ENCODE data around the gene TADA1.
"Not testable (repeated sequence)": the region's sequence is repeated elsewhere in the genome, so short reads cannot be mapped to it uniquely, and the experiment has no call there.

Gene TADA1

GRCh38 chr1:166840309-166841274, 35.5 kb downstream of the TADA1 start:
- Histone ChIP-seq H3K36me3 (ENCODE audit: control insufficient read depth, low read depth, low read length) (peaks cover 46% of the 10 kb centered on the region), H3K4me1 (ENCODE audit: control insufficient read depth, low read depth, low read length) (peaks cover 11% of the 10 kb centered on the region), H3K4me3 (ENCODE audit: low read length) (peak overlapping the region; percentile 86), H3K27ac (ENCODE audit: low read length) (peak overlapping the region; percentile 71), H3K27me3 (ENCODE audit: control insufficient read depth, insufficient read depth, low read length) (no peaks in the 10 kb centered on the region), H3K9me3 (ENCODE audit: control insufficient read depth, low read depth, low read length) (no peaks in the 10 kb centered on the region), H3K9ac (ENCODE audit: low read length) (peak overlapping the region; percentile 80)

GRCh38 chr1:166839600-166840308, 36.3 kb downstream of the TADA1 start:
- Histone ChIP-seq H3K27me3 (ENCODE audit: control insufficient read depth, insufficient read depth, low read length) (no peaks in the 10 kb centered on the region), H3K36me3 (ENCODE audit: control insufficient read depth, low read depth, low read length) (peaks cover 41% of the 10 kb centered on the region), H3K9ac (ENCODE audit: low read length) (peak overlapping the region; percentile 80), H3K27ac (ENCODE audit: low read length) (peak overlapping the region; percentile 71), H3K4me3 (ENCODE audit: low read length) (peak overlapping the region; percentile 86), H3K9me3 (ENCODE audit: control insufficient read depth, low read depth, low read length) (no peaks in the 10 kb centered on the region), H3K4me1 (ENCODE audit: control insufficient read depth, low read depth, low read length) (peaks cover 11% of the 10 kb centered on the region)

GRCh38 chr1:166838766-166839599, 37.1 kb downstream of the TADA1 start, which contains the start of gene POGK:
TSS of gene POGK (plus strand) at chr1:166839475. CDS start at chr1:166840957, 1,482 bp downstream.
- peak within 1 kb of the TSS; percentile 86 for H3K4me3 ChIP-seq (ENCODE audit: low read length)
- peak within 1 kb of the TSS; percentile 71 for H3K27ac ChIP-seq (ENCODE audit: low read length)
- H3K9me3 ChIP-seq (ENCODE audit: control insufficient read depth, low read depth, low read length) = no peaks in the 10 kb centered on the region
- peaks cover 33% of the 10 kb centered on the region for H3K36me3 ChIP-seq (ENCODE audit: control insufficient read depth, low read depth, low read length)
- H3K4me1 ChIP-seq (ENCODE audit: control insufficient read depth, low read depth, low read length) = peaks cover 11% of the 10 kb centered on the region
- peak within 1 kb of the TSS; percentile 80 for H3K9ac ChIP-seq (ENCODE audit: low read length)
- H3K27me3 ChIP-seq (ENCODE audit: control insufficient read depth, insufficient read depth, low read length) = no peaks in the 10 kb centered on the region

- Histone ChIP-seq H3K9ac (ENCODE audit: low read length) (no peak overlapping the region), H3K4me1 (ENCODE audit: control insufficient read depth, low read depth, low read length) (peaks cover 11% of the 10 kb centered on the region), H3K4me3 (ENCODE audit: low read length) (no peak overlapping the region), H3K9me3 (ENCODE audit: control insufficient read depth, low read depth, low read length) (no peaks in the 10 kb centered on the region), H3K27me3 (ENCODE audit: control insufficient read depth, insufficient read depth, low read length) (no peaks in the 10 kb centered on the region), H3K36me3 (ENCODE audit: control insufficient read depth, low read depth, low read length) (peaks cover 11% of the 10 kb centered on the region), H3K27ac (ENCODE audit: low read length) (no peak overlapping the region)
These were observed 39.3 kb downstream of the TADA1 start for GRCh38 chr1:166836733-166837132.

GRCh38 chr1:166829762-166830161, 46.3 kb downstream of the TADA1 start:
- H3K9ac ChIP-seq (ENCODE audit: low read length); H3K27ac ChIP-seq (ENCODE audit: low read length); H3K9me3 ChIP-seq (ENCODE audit: control insufficient read depth, low read depth, low read length); H3K4me3 ChIP-seq (ENCODE audit: low read length); H3K27me3 ChIP-seq (ENCODE audit: control insufficient read depth, insufficient read depth, low read length); H3K4me1 ChIP-seq (ENCODE audit: control insufficient read depth, low read depth, low read length); H3K36me3 ChIP-seq (ENCODE audit: control insufficient read depth, low read depth, low read length): not testable (repeated sequence)

- H3K9me3 ChIP-seq (ENCODE audit: control insufficient read depth, low read depth, low read length) = peaks cover 5% of the 10 kb centered on the region
These were observed 48.6 kb downstream of the TADA1 start for GRCh38 chr1:166827426-166827825.

GRCh38 chr1:166822385-166822784, 53.7 kb downstream of the TADA1 start:
- Histone ChIP-seq H3K9ac (ENCODE audit: low read length) (no peak overlapping the region), H3K36me3 (ENCODE audit: control insufficient read depth, low read depth, low read length) (no peaks in the 10 kb centered on the region), H3K9me3 (ENCODE audit: control insufficient read depth, low read depth, low read length) (no peaks in the 10 kb centered on the region), H3K4me3 (ENCODE audit: low read length) (no peak overlapping the region), H3K27me3 (ENCODE audit: control insufficient read depth, insufficient read depth, low read length) (no peaks in the 10 kb centered on the region), H3K27ac (ENCODE audit: low read length) (no peak overlapping the region), H3K4me1 (ENCODE audit: control insufficient read depth, low read depth, low read length) (no peaks in the 10 kb centered on the region)

More at GRCh38 chr1:166827426-166827825, 48.6 kb downstream of the TADA1 start:
- H3K9ac ChIP-seq (ENCODE audit: low read length) = no peak overlapping the region
- H3K27ac ChIP-seq (ENCODE audit: low read length) = no peak overlapping the region
- no peak overlapping the region for H3K4me3 ChIP-seq (ENCODE audit: low read length)
- no peaks in the 10 kb centered on the region for H3K36me3 ChIP-seq (ENCODE audit: control insufficient read depth, low read depth, low read length)
- no peaks in the 10 kb centered on the region for H3K4me1 ChIP-seq (ENCODE audit: control insufficient read depth, low read depth, low read length)
- no peaks in the 10 kb centered on the region for H3K27me3 ChIP-seq (ENCODE audit: control insufficient read depth, insufficient read depth, low read length)

GRCh38 chr1:166819974-166820373, 56.1 kb downstream of the TADA1 start:
- no peaks in the 10 kb centered on the region for H3K4me1 ChIP-seq (ENCODE audit: control insufficient read depth, low read depth, low read length)
- no peaks in the 10 kb centered on the region for H3K36me3 ChIP-seq (ENCODE audit: control insufficient read depth, low read depth, low read length)
- no peak overlapping the region for H3K27ac ChIP-seq (ENCODE audit: low read length)
- no peak overlapping the region for H3K9ac ChIP-seq (ENCODE audit: low read length)
- no peaks in the 10 kb centered on the region for H3K9me3 ChIP-seq (ENCODE audit: control insufficient read depth, low read depth, low read length)
- no peak overlapping the region for H3K4me3 ChIP-seq (ENCODE audit: low read length)
- H3K27me3 ChIP-seq (ENCODE audit: control insufficient read depth, insufficient read depth, low read length) = no peaks in the 10 kb centered on the region

- Histone ChIP-seq H3K36me3 (ENCODE audit: control insufficient read depth, low read depth, low read length) (no peaks in the 10 kb centered on the region), H3K4me1 (ENCODE audit: control insufficient read depth, low read depth, low read length) (no peaks in the 10 kb centered on the region), H3K9me3 (ENCODE audit: control insufficient read depth, low read depth, low read length) (no peaks in the 10 kb centered on the region), H3K9ac (ENCODE audit: low read length) (no peak overlapping the region), H3K4me3 (ENCODE audit: low read length) (no peak overlapping the region), H3K27ac (ENCODE audit: low read length) (no peak overlapping the region), H3K27me3 (ENCODE audit: control insufficient read depth, insufficient read depth, low read length) (no peaks in the 10 kb centered on the region)
These were observed 61.5 kb downstream of the TADA1 start for GRCh38 chr1:166814611-166815010.

- Histone ChIP-seq H3K36me3 (ENCODE audit: control insufficient read depth, low read depth, low read length) (no peaks in the 10 kb centered on the region), H3K4me3 (ENCODE audit: low read length) (no peak overlapping the region), H3K27ac (ENCODE audit: low read length) (no peak overlapping the region), H3K9ac (ENCODE audit: low read length) (no peak overlapping the region), H3K27me3 (ENCODE audit: control insufficient read depth, insufficient read depth, low read length) (no peaks in the 10 kb centered on the region), H3K4me1 (ENCODE audit: control insufficient read depth, low read depth, low read length) (no peaks in the 10 kb centered on the region), H3K9me3 (ENCODE audit: control insufficient read depth, low read depth, low read length) (no peaks in the 10 kb centered on the region)
These were observed 62.4 kb downstream of the TADA1 start for GRCh38 chr1:166813508-166814223.
